B cell (primary cell): ENCODE data around the gene NAXE. TPM values are rescaled to one million over a fixed set of nuclear protein-coding genes. Genes with fewer than 3 reads are reported as not detected.

Experiments
- ATAC-seq: fragments of 200-7000 bp; cut with Tn5 transposase; one replicate; pipeline ENCODE4 v1.10.0; 2021; ENCODE audit warnings: low read depth, mild to moderate bottlenecking, moderate number of reproducible peaks, moderate library complexity
- CTCF ChIA-PET: fragments of 350-600 bp; sonication (Branson Sonifier 250); formaldehyde crosslinking; loops from one replicate; lab custom pipeline; 2021; ENCODE audit warnings: antibody characterized with exemption, inconsistent platforms; lab: Charles Lee
- POLR2A ChIA-PET: fragments of 350-600 bp; sonication (Branson Sonifier 250); formaldehyde crosslinking; loops from one replicate; lab custom pipeline; 2021; ENCODE audit warnings: antibody characterized with exemption; lab: Charles Lee
- DNase-seq: peaks from one replicate; pipeline ENCODE4 v3.0.0; 2013
- H2AFZ ChIP-seq: 2 replicates; pipeline ENCODE4 v1.6.1; 2012; ENCODE audit warnings: mild to moderate bottlenecking, low read depth, low read length; ENCODE audit not compliant: insufficient read depth, poor library complexity, severe bottlenecking
- H3K27ac ChIP-seq, 2 donors: 1 replicate in 1 of 2; 2 replicates in 1 of 2; pipeline ENCODE4 v1.5.1; 2012 to 2013; ENCODE audit warnings: low read length in 2 of 2, mild to moderate bottlenecking in 2 of 2, moderate library complexity in 1 of 2
- H3K27me3 ChIP-seq, 4 experiments: fragments of 200-600 bp in 1 of 4; sonication (generic) in 1 of 4; replicated peaks in 1 of 4; 1 replicate in 2 of 4; 2 replicates in 2 of 4; pipeline versions ENCODE4 v1.6.1 to v1.7.0; 2013 to 2016; ENCODE audit warnings: low read length in 3 of 4, mild to moderate bottlenecking in 2 of 4, mixed read lengths in 1 of 4, moderate library complexity in 1 of 4; ENCODE audit not compliant: insufficient read depth in 4 of 4, control insufficient read depth in 3 of 4; ENCODE audit errors: control extremely low read depth in 1 of 4
- H3K36me3 ChIP-seq, 2 experiments: replicated peaks in 1 of 2; 1 replicate in 1 of 2; 2 replicates in 1 of 2; pipeline versions ENCODE4 v1.6.1 to v1.7.1; 2013; ENCODE audit warnings: low read length in 1 of 2; ENCODE audit not compliant: insufficient read depth in 2 of 2, control insufficient read depth in 1 of 2; ENCODE audit errors: control extremely low read depth in 1 of 2, extremely low read depth in 1 of 2
- H3K4me1 ChIP-seq, 2 donors: fragments of 200-600 bp in 1 of 2; sonication (generic) in 1 of 2; 1 replicate in 1 of 2; 2 replicates in 1 of 2; pipeline versions ENCODE4 v1.5.1 to v1.6.1; 2013 to 2017; ENCODE audit warnings: low read length in 2 of 2; ENCODE audit not compliant: control insufficient read depth in 2 of 2, insufficient read depth in 2 of 2
- H3K4me2 ChIP-seq: replicated peaks from 2 replicates; pipeline ENCODE3; 2012; ENCODE audit warnings: mild to moderate bottlenecking, low read depth, low read length; ENCODE audit not compliant: poor library complexity, severe bottlenecking
- H3K4me3 ChIP-seq, 5 experiments: fragments of 200-600 bp in 1 of 5; sonication (generic) in 1 of 5; 1 replicate in 3 of 5; 2 replicates in 2 of 5; pipeline versions ENCODE4 v1.5.1 to v1.7.0; 2011 to 2016; ENCODE audit warnings: low read length in 4 of 5, mild to moderate bottlenecking in 4 of 5, low read depth in 2 of 5, control low read depth in 1 of 5, moderate library complexity in 1 of 5; ENCODE audit not compliant: insufficient read depth in 1 of 5; ENCODE audit errors: control extremely low read depth in 1 of 5, extremely low read depth in 1 of 5
- H3K79me2 ChIP-seq: fragments of 200-600 bp; sonication (generic); one replicate; pipeline ENCODE4 v1.6.0; 2016; ENCODE audit warnings: low read length; ENCODE audit not compliant: control insufficient read depth, insufficient read depth
- H3K9ac ChIP-seq: fragments of 200-600 bp; sonication (generic); 2 replicates; pipeline ENCODE4 v1.6.1; 2017; ENCODE audit warnings: mild to moderate bottlenecking, low read length, moderate library complexity
- H3K9me3 ChIP-seq, 3 donors: one replicate each; pipeline versions ENCODE4 v1.6.1 to v1.7.1; 2013; ENCODE audit warnings: low read length in 2 of 3; ENCODE audit not compliant: control insufficient read depth in 2 of 3, insufficient read depth in 1 of 3; ENCODE audit errors: control extremely low read depth in 1 of 3
- H4K20me1 ChIP-seq: 2 replicates; pipeline ENCODE4 v1.6.0; 2012; ENCODE audit warnings: mild to moderate bottlenecking, low read length; ENCODE audit not compliant: insufficient read depth, control insufficient read depth, poor library complexity, severe bottlenecking
- H3K27ac Mint-ChIP-seq: one replicate; pipeline ENCODE4 v1.8.0; 2021; ENCODE audit warnings: mixed read lengths
- H3K27me3 Mint-ChIP-seq: one replicate; pipeline ENCODE4 v1.8.0; 2021; ENCODE audit warnings: mixed read lengths
- H3K4me1 Mint-ChIP-seq: one replicate; pipeline ENCODE4 v1.8.0; 2021; ENCODE audit warnings: mixed read lengths
- H3K4me3 Mint-ChIP-seq: one replicate; pipeline ENCODE4 v1.8.0; 2021; ENCODE audit warnings: mixed read lengths
- H3K9me3 Mint-ChIP-seq: one replicate; pipeline ENCODE4 v1.8.0; 2022; ENCODE audit warnings: mixed read lengths; ENCODE audit not compliant: insufficient read depth
- CTCF ChIP-seq: fragments of 200-600 bp; IDR thresholded peaks from one replicate; pipeline ENCODE4 v1.8.0; 2022; ENCODE audit warnings: antibody characterized with exemption, mild to moderate bottlenecking
- EZH2 ChIP-seq: IDR thresholded peaks from 2 replicates; pipeline ENCODE4 v1.6.1; 2012; ENCODE audit warnings: borderline replicate concordance, low read depth, mild to moderate bottlenecking, moderate library complexity, low read length; ENCODE audit not compliant: insufficient read depth, poor library complexity, severe bottlenecking
- WGBS: methylation state at CpG from one replicate; pipeline ENCODE4 v1.1.5; 2013; ENCODE audit warnings: missing lambda C conversion rate; ENCODE audit not compliant: insufficient coverage; 5-methylcytosine and 5-hydroxymethylcytosine counted together
- intact Hi-C: fragments of 100-400 bp; cut with micrococcal nuclease; formaldehyde crosslinking; loops from one replicate; pipeline ENCODE4 v1.10.0; 2022
- polyA plus RNA-seq: library from polyadenylated mRNA; depleted of rRNA; stranded (reverse); fragments of >200 nt; gene quantifications from 2 replicates; pipeline ENCODE4 v1.2.3, GENCODE V29; 2012
- total RNA-seq, 2 donors: library from RNA; stranded (reverse); fragments of 120-200 nt in 1 of 2; gene quantifications; 1 replicate in 1 of 2; 2 replicates in 1 of 2; pipeline versions ENCODE4 v1.2.3 to v1.2.4, GENCODE V29; 2013 to 2022

The NAXE gene
- total and polyA plus RNA-seq, 2 donors (not counting 1 experiment from before 2014, with no cell fraction given), result 42.8 to 59.7 TPM

GRCh38 chr1:156599811-156600210 is 8.2 kb downstream of the NAXE start:
- no peak overlapping the region for H3K4me3 ChIP-seq
- H4K20me1 ChIP-seq, result no peaks in the 10 kb centered on the region
- H3K79me2 ChIP-seq, result peaks cover 37% of the 10 kb centered on the region
- peak overlapping the region in 1 of 2 donors; percentile 83 for H3K27ac ChIP-seq
- H3K9ac ChIP-seq, result no peak overlapping the region
- ATAC-seq (peak; percentile 56), DNase-seq (peak; percentile 70)
- WGBS, result no CpG with 5 or more reads among the region's 3 CpGs
- POLR2A ChIA-PET, result interaction anchor here (0.7 to 0.9 kb wide), 3 partner anchors 28 to 134 kb away, joined by 3 to 8 read pairs (median 7); partner anchors contain the start of gene MEF2D
- H3K9me3 ChIP-seq, result no peaks in the 10 kb centered on the region
- no peaks in the 10 kb centered on the region for H3K27me3 Mint-ChIP-seq
- no peaks in the 10 kb centered on the region for H3K9me3 Mint-ChIP-seq
- peaks cover 0 to 41% of the 10 kb centered on the region in 2 experiments for H3K36me3 ChIP-seq
- peaks cover 22 to 24% of the 10 kb centered on the region in 2 donors for H3K4me1 ChIP-seq
- CTCF ChIA-PET, result interaction anchor here (0.6 to 10.9 kb wide), 10 partner anchors 9 to 214 kb away, joined by 3 to 80 read pairs (median 4); partner anchors contain the start of gene MEF2D
- H2AFZ ChIP-seq, result no peak overlapping the region
- peak overlapping the region; percentile 95 for H3K4me2 ChIP-seq
- TF ChIP-seq EZH2, result no peak
- peak; percentile 53 for TF ChIP-seq CTCF
- no peaks in the 10 kb centered on the region for H3K27me3 ChIP-seq
- peak overlapping the region; percentile 97 for H3K4me3 Mint-ChIP-seq
- intact Hi-C loops, result loop anchor here (2.0 kb wide), 3 partner anchors 99 to 143 kb away; partner anchors contain the start of gene MEF2D
- H3K4me1 Mint-ChIP-seq, result peaks cover 39% of the 10 kb centered on the region
- H3K27ac Mint-ChIP-seq, result peak overlapping the region; percentile 63

GRCh38 chr1:156600733-156601121 is 9.2 kb downstream of the NAXE start:
- Mint-ChIP-seq H3K4me3 (peak overlapping the region; percentile 97), H3K27ac (peak overlapping the region; percentile 96), H3K27me3 (no peaks in the 10 kb centered on the region), H3K9me3 (no peaks in the 10 kb centered on the region), H3K4me1 (peaks cover 38% of the 10 kb centered on the region)
- H3K9ac ChIP-seq, result peak overlapping the region; percentile 93
- peaks cover 0 to 33% of the 10 kb centered on the region in 2 experiments for H3K36me3 ChIP-seq
- intact Hi-C loops, result loop anchor here (1.0 to 2.0 kb wide), 5 partner anchors 9 to 167 kb away; partner anchors contain the start of genes MEF2D, NAXE and PRCC
- POLR2A ChIA-PET, result interaction anchor here (1.2 to 2.2 kb wide), 2 partner anchors 9 to 143 kb away, joined by 4 to 8 read pairs; partner anchors contain the start of gene NAXE
- ATAC-seq, result no peak
- H3K27me3 ChIP-seq, result no peaks in the 10 kb centered on the region
- CTCF ChIA-PET, result interaction anchor here (0.8 to 10.9 kb wide), 10 partner anchors 8 to 155 kb away, joined by 3 to 80 read pairs (median 5); partner anchors contain the start of genes MEF2D and NAXE
- peak overlapping the region; percentile 72 to 83 for H3K27ac ChIP-seq
- H3K4me2 ChIP-seq, result peak overlapping the region; percentile 95
- WGBS, result 3% methylated on average over 12 of the region's 13 CpGs
- H3K4me1 ChIP-seq, result peaks cover 22 to 30% of the 10 kb centered on the region in 2 donors
- peak overlapping the region; percentile 85 to 100 (median 99) for H3K4me3 ChIP-seq
- TF ChIP-seq CTCF, result no peak
- TF ChIP-seq EZH2, result no peak
- no peak for DNase-seq
- peak overlapping the region; percentile 99 for H2AFZ ChIP-seq
- no peaks in the 10 kb centered on the region for H3K9me3 ChIP-seq
- H4K20me1 ChIP-seq, result no peaks in the 10 kb centered on the region
- peaks cover 37% of the 10 kb centered on the region for H3K79me2 ChIP-seq
